Adipocyte (in vitro differentiated cells): ENCODE results near the gene SLC22A23.

Experiments used
- DNase-seq: peaks from one replicate; pipeline ENCODE4 v3.0.0-alpha.2; 2015; ENCODE audit warnings: low read depth
- H3K27me3 ChIP-seq: replicated peaks from 2 replicates; pipeline ENCODE4 v1.7.0; 2013; ENCODE audit warnings: mild to moderate bottlenecking, low read length, moderate library complexity; ENCODE audit not compliant: control insufficient read depth, insufficient read depth
- H3K36me3 ChIP-seq: 2 replicates; pipeline ENCODE4 v1.7.0; 2013; ENCODE audit warnings: low read length, mild to moderate bottlenecking, moderate library complexity; ENCODE audit not compliant: control insufficient read depth, insufficient read depth, severe bottlenecking
- H3K4me1 ChIP-seq: 2 replicates; pipeline ENCODE4 v1.7.0; 2013; ENCODE audit warnings: mild to moderate bottlenecking, low read length, moderate library complexity; ENCODE audit not compliant: control insufficient read depth, insufficient read depth
- H3K4me3 ChIP-seq: 2 replicates; pipeline ENCODE4 v1.7.0; 2013; ENCODE audit warnings: mild to moderate bottlenecking, low read length, moderate library complexity
- H3K9ac ChIP-seq: 2 replicates; pipeline ENCODE4 v1.7.0; 2013; ENCODE audit warnings: mild to moderate bottlenecking, low read length, moderate library complexity
- H3K9me3 ChIP-seq: 2 replicates; pipeline ENCODE4 v1.7.0; 2013; ENCODE audit warnings: mild to moderate bottlenecking, low read length, moderate library complexity; ENCODE audit not compliant: control insufficient read depth

The SLC22A23 gene

GRCh38 chr6:3406891-3407809 is 49.7 kb downstream of the SLC22A23 start:
- DNase-seq: no peak
- H3K4me1 ChIP-seq: peaks cover 60% of the 10 kb centered on the region

GRCh38 chr6:3406362-3406821 is 50.5 kb downstream of the SLC22A23 start:
- DNase-seq: no peak
- H3K36me3 ChIP-seq: peaks cover 21% of the 10 kb centered on the region
- H3K27me3 ChIP-seq: no peaks in the 10 kb centered on the region
- peak overlapping the region; percentile 82 for H3K9ac ChIP-seq
- peaks cover 68% of the 10 kb centered on the region for H3K4me1 ChIP-seq
- no peaks in the 10 kb centered on the region for H3K9me3 ChIP-seq
- peak overlapping the region; percentile 55 for H3K4me3 ChIP-seq

More at GRCh38 chr6:3406891-3407809, 49.7 kb downstream of the SLC22A23 start:
- Histone ChIP-seq H3K9me3 (no peaks in the 10 kb centered on the region), H3K4me3 (peak overlapping the region; percentile 42), H3K9ac (peak overlapping the region; percentile 76), H3K36me3 (peaks cover 24% of the 10 kb centered on the region), H3K27me3 (no peaks in the 10 kb centered on the region)

- Histone ChIP-seq H3K36me3 (peaks cover 21% of the 10 kb centered on the region), H3K9me3 (no peaks in the 10 kb centered on the region), H3K27me3 (no peaks in the 10 kb centered on the region), H3K4me1 (peaks cover 69% of the 10 kb centered on the region), H3K4me3 (peak overlapping the region; percentile 55), H3K9ac (peak overlapping the region; percentile 82)
- DNase-seq: peak; percentile 69
These were observed 51.2 kb downstream of the SLC22A23 start for GRCh38 chr6:3405679-3406078.

GRCh38 chr6:3405182-3405518 is 51.7 kb downstream of the SLC22A23 start:
- peaks cover 64% of the 10 kb centered on the region for H3K4me1 ChIP-seq
- H3K4me3 ChIP-seq: no peak overlapping the region
- H3K36me3 ChIP-seq: peaks cover 21% of the 10 kb centered on the region

GRCh38 chr6:3403238-3404173 is 53.3 kb downstream of the SLC22A23 start:
- no peak for DNase-seq

More at GRCh38 chr6:3405182-3405518, 51.7 kb downstream of the SLC22A23 start:
- no peaks in the 10 kb centered on the region for H3K9me3 ChIP-seq
- H3K27me3 ChIP-seq: no peaks in the 10 kb centered on the region
- DNase-seq: no peak
- peak overlapping the region; percentile 27 for H3K9ac ChIP-seq

GRCh38 chr6:3402310-3403237 is 54.3 kb downstream of the SLC22A23 start:
- no peak overlapping the region for H3K9ac ChIP-seq

More at GRCh38 chr6:3403238-3404173, 53.3 kb downstream of the SLC22A23 start:
- H3K9ac ChIP-seq: no peak overlapping the region
- no peaks in the 10 kb centered on the region for H3K9me3 ChIP-seq
- H3K36me3 ChIP-seq: peaks cover 5% of the 10 kb centered on the region
- no peaks in the 10 kb centered on the region for H3K27me3 ChIP-seq
- H3K4me1 ChIP-seq: peaks cover 65% of the 10 kb centered on the region
- no peak overlapping the region for H3K4me3 ChIP-seq

GRCh38 chr6:3400162-3400561 is 56.7 kb downstream of the SLC22A23 start:
- peaks cover 49% of the 10 kb centered on the region for H3K4me1 ChIP-seq
- no peaks in the 10 kb centered on the region for H3K36me3 ChIP-seq
- H3K9me3 ChIP-seq: no peaks in the 10 kb centered on the region
- no peak overlapping the region for H3K4me3 ChIP-seq
- no peak overlapping the region for H3K9ac ChIP-seq
- H3K27me3 ChIP-seq: no peaks in the 10 kb centered on the region
- no peak for DNase-seq

More at GRCh38 chr6:3402310-3403237, 54.3 kb downstream of the SLC22A23 start:
- no peaks in the 10 kb centered on the region for H3K9me3 ChIP-seq
- no peak for DNase-seq
- no peak overlapping the region for H3K4me3 ChIP-seq
- no peaks in the 10 kb centered on the region for H3K36me3 ChIP-seq
- no peaks in the 10 kb centered on the region for H3K27me3 ChIP-seq
- peaks cover 70% of the 10 kb centered on the region for H3K4me1 ChIP-seq

GRCh38 chr6:3398755-3399696 is 57.8 kb downstream of the SLC22A23 start:
- Histone ChIP-seq H3K9me3 (no peaks in the 10 kb centered on the region), H3K4me1 (peaks cover 40% of the 10 kb centered on the region), H3K4me3 (no peak overlapping the region), H3K9ac (peak overlapping the region; percentile 42), H3K36me3 (peaks cover 3% of the 10 kb centered on the region), H3K27me3 (no peaks in the 10 kb centered on the region)
- DNase-seq: no peak

- Histone ChIP-seq H3K4me3 (no peak overlapping the region), H3K36me3 (peaks cover 3% of the 10 kb centered on the region), H3K9me3 (no peaks in the 10 kb centered on the region), H3K9ac (peak overlapping the region; percentile 42), H3K4me1 (peaks cover 33% of the 10 kb centered on the region), H3K27me3 (no peaks in the 10 kb centered on the region)
- DNase-seq: no peak
These were observed 58.7 kb downstream of the SLC22A23 start for GRCh38 chr6:3398165-3398562.
